IPS-18c (cell line): ENCODE measurements around the gene NOS1AP.
"Not testable (repeated sequence)": the region's sequence is repeated elsewhere in the genome, so short reads cannot be mapped to it uniquely, and the experiment has no call there.

Experiments
- H3K4me3 ChIP-seq: 2 replicates; pipeline ENCODE4 v1.7.0; 2013; ENCODE audit warnings: low read depth, mild to moderate bottlenecking, low read length, moderate library complexity; ENCODE audit not compliant: insufficient read depth
- H3K9me3 ChIP-seq: one replicate; pipeline ENCODE4 v1.6.1; 2013; ENCODE audit warnings: mild to moderate bottlenecking, low read length, moderate library complexity; ENCODE audit not compliant: control insufficient read depth, insufficient read depth

The NOS1AP gene

GRCh38 chr1:162169031-162169790 is 99.7 kb downstream of the NOS1AP start:
- Histone ChIP-seq H3K9me3 (no peaks in the 10 kb centered on the region), H3K4me3 (no peak overlapping the region)

- no peak overlapping the region for H3K4me3 ChIP-seq
These were observed 101.6 kb downstream of the NOS1AP start for GRCh38 chr1:162171111-162171510.

DNA sequence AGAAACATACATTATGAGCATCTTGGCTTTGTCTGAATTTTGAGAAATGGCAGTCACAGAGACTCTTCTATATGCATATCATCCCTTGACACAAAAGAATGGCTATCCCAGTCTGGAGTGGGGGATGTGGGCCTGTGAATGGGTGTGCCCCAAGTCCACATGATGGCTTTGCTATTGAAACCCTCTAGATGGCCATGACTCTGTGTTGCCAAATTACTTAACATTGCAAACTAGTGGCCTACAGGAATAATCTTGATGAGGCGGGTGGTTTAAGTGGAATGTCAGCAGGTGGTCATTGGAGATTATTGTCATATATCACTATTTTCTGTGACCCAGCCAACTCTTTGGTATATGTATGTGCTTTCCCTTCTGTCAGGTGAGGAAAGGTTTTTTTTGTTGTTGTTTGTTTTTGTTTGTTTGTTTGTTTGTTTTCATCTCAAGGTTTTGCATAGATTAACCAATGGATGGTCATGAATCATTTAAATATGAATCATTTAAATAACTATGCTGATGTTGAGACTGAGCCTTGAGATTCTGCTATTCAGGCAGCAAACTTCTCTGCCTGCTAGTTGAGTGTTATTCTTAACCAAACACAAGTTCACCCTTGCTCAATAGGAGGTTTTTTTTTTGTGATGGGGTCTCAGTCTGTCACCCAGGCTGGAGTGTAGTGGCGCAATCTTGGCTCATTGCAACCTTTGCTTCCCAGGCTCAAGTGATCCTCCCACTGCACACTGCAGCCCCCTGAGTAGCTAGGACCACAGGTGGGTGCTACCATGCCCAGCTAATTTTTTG is 103.0 kb downstream of the NOS1AP start:
- Histone ChIP-seq H3K4me3 (no peak overlapping the region), H3K9me3 (no peaks in the 10 kb centered on the region)

More at GRCh38 chr1:162171111-162171510, 101.6 kb downstream of the NOS1AP start:
- no peaks in the 10 kb centered on the region for H3K9me3 ChIP-seq

- H3K4me3 ChIP-seq, H3K9me3 ChIP-seq: not testable (repeated sequence)
These were observed 104.1 kb downstream of the NOS1AP start for GRCh38 chr1:162173607-162174006.

DNA sequence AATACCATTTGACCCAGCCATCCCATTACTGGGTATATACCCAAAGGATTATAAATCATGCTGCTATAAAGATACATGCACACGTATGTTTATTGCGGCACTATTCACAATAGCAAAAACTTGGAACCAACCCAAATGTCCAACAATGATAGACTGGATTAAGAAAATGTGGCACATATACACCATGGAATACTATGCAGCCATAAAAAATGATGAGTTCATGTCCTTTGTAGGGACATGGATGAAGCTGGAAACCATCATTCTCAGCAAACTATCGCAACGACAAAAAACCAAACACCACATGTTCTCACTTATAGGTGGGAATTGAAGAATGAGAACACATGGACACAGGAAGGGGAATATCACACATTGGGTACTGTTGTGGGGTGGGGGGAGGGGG is 104.5 kb downstream of the NOS1AP start:
- H3K9me3 ChIP-seq, H3K4me3 ChIP-seq: not testable (repeated sequence)

DNA sequence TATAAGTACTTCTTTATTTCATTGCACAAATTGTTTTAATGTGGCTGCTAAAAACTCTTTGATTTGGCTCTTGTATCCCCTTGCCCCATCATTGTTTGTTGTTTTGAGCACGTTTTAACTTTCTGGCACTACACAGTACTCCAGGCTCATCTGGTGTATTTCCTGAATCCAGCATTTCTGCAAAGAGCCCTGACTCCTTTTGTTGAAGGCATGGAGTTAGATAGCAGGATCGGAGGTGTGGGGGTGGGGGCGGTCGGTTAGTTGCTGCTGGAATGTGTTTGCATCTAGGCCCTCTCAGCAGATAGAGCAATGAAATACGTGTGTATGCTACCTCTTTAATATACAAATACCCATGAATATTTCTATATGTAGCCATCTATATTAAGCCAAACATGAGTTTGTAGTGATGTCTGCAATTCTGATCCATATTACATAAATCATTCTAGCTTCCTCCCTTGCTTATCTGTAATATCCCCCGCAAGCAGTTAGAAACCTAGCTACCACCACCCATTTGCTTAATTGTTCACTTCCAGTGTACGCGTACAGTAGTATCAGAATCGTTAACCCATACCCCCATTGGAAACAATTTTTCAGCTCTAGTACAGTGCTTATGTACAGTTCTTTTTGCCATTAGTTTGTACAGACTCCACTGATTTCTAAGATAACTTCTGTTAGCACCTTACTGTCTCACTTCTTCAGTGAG is 106.0 kb downstream of the NOS1AP start:
- Histone ChIP-seq H3K4me3 (no peak overlapping the region), H3K9me3 (no peaks in the 10 kb centered on the region)

GRCh38 chr1:162177126-162177525 is 107.6 kb downstream of the NOS1AP start:
- H3K9me3 ChIP-seq: no peaks in the 10 kb centered on the region

GRCh38 chr1:162178432-162178831 is 108.9 kb downstream of the NOS1AP start:
- Histone ChIP-seq H3K9me3 (no peaks in the 10 kb centered on the region), H3K4me3 (no peak overlapping the region)

More at GRCh38 chr1:162177126-162177525, 107.6 kb downstream of the NOS1AP start:
- no peak overlapping the region for H3K4me3 ChIP-seq

DNA sequence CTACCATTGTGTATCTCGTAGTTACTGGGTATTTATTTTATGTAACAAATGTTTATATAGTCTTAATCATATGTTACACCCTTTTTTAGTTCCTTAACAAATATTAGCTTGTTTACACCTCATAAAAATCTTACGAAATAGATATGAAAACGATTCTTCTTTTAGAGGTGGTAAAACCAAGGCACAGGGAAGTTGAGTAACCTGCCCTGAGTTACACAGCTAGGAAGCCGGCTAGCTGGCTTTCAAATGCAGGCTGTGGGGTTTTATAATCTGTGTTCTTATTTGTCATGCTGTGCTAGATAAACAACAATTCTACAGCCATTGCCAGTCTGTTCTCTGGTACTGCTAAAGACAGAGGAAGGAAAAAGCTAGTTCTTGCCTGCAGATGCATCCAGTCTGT is 109.6 kb downstream of the NOS1AP start:
- no peaks in the 10 kb centered on the region for H3K9me3 ChIP-seq

GRCh38 chr1:162180813-162181212 is 111.3 kb downstream of the NOS1AP start:
- H3K4me3 ChIP-seq: no peak overlapping the region
- no peaks in the 10 kb centered on the region for H3K9me3 ChIP-seq

More for the DNA sequence above, 109.6 kb downstream of the NOS1AP start:
- H3K4me3 ChIP-seq: no peak overlapping the region

DNA sequence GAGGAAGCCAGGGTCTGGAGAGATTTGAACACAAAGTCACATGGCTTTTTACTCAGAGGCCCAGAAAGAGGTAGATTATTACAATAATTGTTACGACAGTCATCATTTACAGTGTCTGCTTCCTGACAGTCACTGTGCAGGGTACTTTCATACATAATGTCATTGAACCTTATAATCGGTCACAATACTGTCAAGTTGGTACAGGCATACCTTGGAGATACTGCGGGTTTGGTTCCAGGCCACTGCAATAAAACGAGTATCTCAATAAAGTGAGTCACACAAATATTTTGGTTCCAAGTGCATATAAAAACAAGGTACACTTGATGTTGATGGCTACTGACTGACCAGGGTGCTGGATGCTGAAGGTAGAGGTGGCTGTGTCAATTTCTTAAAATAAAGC is 112.6 kb downstream of the NOS1AP start:
- Histone ChIP-seq H3K4me3 (no peak overlapping the region), H3K9me3 (no peaks in the 10 kb centered on the region)

GRCh38 chr1:162185314-162186025 is 116.0 kb downstream of the NOS1AP start:
- Histone ChIP-seq H3K9me3 (no peaks in the 10 kb centered on the region), H3K4me3 (no peak overlapping the region)

DNA sequence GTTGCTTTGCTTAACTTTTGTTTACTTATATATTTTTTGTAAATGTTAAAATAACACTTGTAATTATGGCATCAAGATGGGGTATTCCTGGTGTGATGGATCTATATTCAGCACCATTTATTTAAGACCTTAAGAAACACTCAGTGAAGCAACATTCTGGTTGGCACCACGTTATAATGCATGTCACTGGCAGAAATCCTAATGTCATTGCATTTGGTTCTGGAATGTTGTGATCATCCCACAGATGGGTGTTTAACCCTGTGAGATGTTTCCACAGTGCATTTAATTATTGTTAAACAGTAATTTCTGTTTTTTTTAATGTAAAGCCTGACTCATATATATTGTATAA is 116.5 kb downstream of the NOS1AP start:
- Histone ChIP-seq H3K9me3 (no peaks in the 10 kb centered on the region), H3K4me3 (no peak overlapping the region)

- Histone ChIP-seq H3K9me3 (no peaks in the 10 kb centered on the region), H3K4me3 (no peak overlapping the region)
These were observed 116.9 kb downstream of the NOS1AP start for GRCh38 chr1:162186406-162186805.

DNA sequence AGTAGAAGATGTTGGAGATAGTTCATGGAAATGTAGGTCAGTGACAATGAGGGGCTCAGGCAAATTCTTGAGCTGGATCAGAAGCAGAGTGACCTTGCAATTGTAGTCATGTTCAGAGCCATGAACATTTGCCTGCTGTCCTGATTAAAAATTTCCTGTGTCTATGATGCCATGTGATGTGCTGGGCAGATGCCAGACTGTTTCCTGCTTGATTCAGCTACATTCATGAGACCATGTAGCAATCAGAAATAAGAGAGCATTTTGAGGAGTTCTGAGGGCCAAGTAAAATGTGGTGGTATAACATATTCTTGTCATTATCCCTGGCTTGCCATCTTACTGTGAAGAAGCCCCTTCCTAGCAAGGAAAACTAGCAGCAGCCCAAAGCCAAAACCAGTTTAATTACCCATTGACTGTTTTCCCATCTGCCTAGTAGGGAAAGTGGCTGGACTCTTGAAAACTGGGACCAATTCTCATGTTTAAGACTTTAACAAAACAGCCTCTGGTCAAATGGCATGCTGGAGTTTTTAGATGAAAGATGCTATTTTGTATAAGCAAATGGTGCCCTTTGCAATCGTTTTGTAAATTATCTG is 118.3 kb downstream of the NOS1AP start:
- no peaks in the 10 kb centered on the region for H3K9me3 ChIP-seq

GRCh38 chr1:162189345-162189744 is 119.9 kb downstream of the NOS1AP start:
- Histone ChIP-seq H3K4me3 (no peak overlapping the region), H3K9me3 (no peaks in the 10 kb centered on the region)

More for the DNA sequence above, 118.3 kb downstream of the NOS1AP start:
- H3K4me3 ChIP-seq: no peak overlapping the region
